ENCODE results near the gene GRIN2D.
"Not testable (repeated sequence)": the region's sequence is repeated elsewhere in the genome, so short reads cannot be mapped to it uniquely, and the experiment has no call there.

The GRIN2D gene

DNA sequence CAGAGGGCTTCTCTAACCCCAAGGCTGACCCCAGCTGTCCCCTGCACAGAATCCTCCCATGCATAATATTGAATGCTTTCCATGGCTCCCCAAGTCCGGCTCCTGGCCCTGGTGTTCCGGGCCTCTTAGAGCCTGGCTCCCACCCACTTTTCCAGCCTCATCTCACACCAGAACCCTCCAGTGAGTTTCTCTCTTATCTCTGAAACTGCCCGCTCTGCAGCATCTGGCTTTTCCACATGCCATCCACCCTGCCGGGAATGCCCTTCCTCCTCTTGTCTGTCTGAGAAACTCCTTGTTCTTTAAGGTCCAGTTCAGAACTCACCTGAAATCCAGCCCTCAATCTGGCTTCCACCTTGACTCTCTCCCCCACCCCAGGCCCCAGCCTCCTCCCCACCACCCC lies 22.5 kb upstream of the GRIN2D start:
- TF ChIP-seq, protein P1, sequence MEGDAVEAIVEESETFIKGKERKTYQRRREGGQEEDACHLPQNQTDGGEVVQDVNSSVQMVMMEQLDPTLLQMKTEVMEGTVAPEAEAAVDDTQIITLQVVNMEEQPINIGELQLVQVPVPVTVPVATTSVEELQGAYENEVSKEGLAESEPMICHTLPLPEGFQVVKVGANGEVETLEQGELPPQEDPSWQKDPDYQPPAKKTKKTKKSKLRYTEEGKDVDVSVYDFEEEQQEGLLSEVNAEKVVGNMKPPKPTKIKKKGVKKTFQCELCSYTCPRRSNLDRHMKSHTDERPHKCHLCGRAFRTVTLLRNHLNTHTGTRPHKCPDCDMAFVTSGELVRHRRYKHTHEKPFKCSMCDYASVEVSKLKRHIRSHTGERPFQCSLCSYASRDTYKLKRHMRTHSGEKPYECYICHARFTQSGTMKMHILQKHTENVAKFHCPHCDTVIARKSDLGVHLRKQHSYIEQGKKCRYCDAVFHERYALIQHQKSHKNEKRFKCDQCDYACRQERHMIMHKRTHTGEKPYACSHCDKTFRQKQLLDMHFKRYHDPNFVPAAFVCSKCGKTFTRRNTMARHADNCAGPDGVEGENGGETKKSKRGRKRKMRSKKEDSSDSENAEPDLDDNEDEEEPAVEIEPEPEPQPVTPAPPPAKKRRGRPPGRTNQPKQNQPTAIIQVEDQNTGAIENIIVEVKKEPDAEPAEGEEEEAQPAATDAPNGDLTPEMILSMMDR (IDR thresholded peaks at IDR 0.05; ENCODE audit: low read length, missing control alignments), result no peak
- no peak overlapping the region for H3K4me3 ChIP-seq (replicated peaks; ENCODE audit: low read depth, low read length)
- DNase-seq (ENCODE audit: low read depth), result no peak

DNA sequence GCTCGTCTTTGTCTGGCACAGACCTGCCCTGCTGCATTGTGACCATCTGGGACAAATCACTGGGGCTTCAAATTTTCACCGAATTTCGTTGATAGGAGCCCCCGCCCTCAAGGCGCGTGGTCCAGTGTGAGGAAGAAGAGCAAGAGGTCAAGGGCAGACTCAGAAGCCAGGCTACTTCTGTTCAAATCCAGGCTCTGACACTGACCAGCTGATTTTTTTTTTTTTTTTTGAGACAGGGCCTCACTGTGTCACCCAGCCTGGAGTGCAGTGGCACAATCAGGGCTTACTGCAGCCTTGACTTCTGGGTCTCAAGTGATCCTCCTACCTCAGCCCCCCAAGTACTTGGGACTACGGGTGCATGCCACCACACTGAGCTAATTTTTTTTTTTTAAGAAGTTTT lies 22.1 kb upstream of the GRIN2D start:
- H3K4me3 ChIP-seq (replicated peaks; ENCODE audit: low read depth, low read length), result no peak overlapping the region
- TF ChIP-seq, protein P1 (IDR thresholded peaks at IDR 0.05; ENCODE audit: low read length, missing control alignments), result no peak

DNA sequence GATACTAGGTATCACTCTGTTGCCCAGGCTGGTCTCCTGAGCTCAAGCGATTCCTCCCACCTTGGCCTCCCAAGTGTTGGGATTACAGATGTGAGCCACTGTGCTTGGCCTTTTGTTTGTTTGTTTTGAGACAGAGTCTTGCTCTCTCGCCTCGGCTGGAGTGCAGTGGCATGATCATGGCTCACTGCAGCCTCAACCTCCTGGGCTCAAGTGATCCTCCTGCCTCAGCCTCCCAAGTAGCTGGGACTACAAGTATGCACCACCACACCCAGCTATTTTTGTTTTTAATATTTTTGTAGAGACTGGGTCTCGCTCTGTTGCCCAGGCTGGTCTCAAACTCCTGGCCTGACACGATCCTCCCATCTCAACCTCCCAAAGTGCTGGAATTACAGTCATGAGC lies 21.7 kb upstream of the GRIN2D start:
- not testable (repeated sequence) for H3K4me3 ChIP-seq (replicated peaks; ENCODE audit: low read depth, low read length); DNase-seq (ENCODE audit: low read depth)

More for the DNA sequence above, 22.1 kb upstream of the GRIN2D start:
- DNase-seq (ENCODE audit: low read depth), result no peak

DNA sequence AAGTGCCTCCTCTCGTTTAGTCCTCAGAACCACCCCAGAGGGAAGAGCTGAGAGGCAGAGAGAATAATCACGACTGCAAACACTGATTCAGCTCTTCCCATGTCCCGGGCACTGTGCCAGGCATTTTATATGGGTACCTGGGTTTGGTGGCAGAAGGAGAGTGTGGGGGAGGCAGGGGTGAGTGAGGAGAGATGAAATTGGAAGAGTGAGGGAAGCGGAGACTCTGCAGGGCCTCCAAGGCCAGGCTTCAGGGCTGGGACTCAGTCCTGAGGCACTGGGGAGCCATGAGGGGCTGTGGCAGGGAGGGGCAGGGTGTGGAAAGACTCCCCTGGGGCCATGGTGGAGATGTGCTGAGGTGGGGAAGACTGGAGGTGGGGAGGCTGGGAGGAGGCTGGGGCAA lies 20.6 kb upstream of the GRIN2D start:
- DNase-seq (ENCODE audit: low read depth), result no peak
- TF ChIP-seq, protein P1 (IDR thresholded peaks at IDR 0.05; ENCODE audit: low read length, missing control alignments), result no peak
- no peak overlapping the region for H3K4me3 ChIP-seq (replicated peaks; ENCODE audit: low read depth, low read length)

DNA sequence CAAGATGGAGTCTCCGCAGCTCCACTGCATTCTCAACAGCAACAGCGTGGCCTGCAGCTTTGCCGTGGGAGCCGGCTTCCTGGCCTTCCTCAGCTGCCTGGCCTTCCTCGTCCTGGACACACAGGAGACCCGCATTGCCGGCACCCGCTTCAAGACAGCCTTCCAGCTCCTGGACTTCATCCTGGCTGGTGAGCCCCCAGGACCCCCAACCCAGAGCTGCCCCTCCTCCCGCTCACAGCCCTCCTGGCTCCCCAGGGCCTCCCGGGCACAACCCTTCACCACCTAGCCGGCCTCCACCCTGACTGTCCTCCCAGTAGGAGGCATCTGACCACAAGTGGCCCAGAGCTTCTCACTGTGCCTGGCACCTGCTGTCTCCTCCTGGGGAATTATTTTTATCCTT lies 19.9 kb upstream of the GRIN2D start:
- TF ChIP-seq, protein P1 (IDR thresholded peaks at IDR 0.05; ENCODE audit: low read length, missing control alignments), result no peak
- no peak overlapping the region for H3K4me3 ChIP-seq (replicated peaks; ENCODE audit: low read depth, low read length)

DNA sequence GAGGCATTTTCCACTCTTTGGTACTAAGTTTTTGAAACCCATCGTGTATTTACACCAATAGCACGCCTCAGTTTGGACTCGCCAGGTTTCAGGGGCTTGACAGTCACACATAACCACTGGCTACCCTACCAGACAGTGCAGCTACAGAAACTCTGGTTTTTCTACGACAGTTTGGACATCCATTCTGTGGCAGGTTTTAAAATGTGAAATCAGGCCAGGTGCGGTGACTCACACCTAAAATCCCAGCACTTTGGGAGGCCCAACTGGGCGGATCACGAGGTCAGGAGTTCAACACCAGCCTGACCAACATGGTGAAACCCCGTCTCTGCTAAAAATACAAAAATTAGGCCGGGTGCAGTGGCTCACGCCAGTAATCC lies 15.3 kb upstream of the GRIN2D start:
- TF ChIP-seq, protein P1 (IDR thresholded peaks at IDR 0.05; ENCODE audit: low read length, missing control alignments), result no peak
- DNase-seq (ENCODE audit: low read depth), result no peak
- H3K4me3 ChIP-seq (replicated peaks; ENCODE audit: low read depth, low read length), result no peak overlapping the region

More for the DNA sequence above, 19.9 kb upstream of the GRIN2D start:
- no peak for DNase-seq (ENCODE audit: low read depth)

DNA sequence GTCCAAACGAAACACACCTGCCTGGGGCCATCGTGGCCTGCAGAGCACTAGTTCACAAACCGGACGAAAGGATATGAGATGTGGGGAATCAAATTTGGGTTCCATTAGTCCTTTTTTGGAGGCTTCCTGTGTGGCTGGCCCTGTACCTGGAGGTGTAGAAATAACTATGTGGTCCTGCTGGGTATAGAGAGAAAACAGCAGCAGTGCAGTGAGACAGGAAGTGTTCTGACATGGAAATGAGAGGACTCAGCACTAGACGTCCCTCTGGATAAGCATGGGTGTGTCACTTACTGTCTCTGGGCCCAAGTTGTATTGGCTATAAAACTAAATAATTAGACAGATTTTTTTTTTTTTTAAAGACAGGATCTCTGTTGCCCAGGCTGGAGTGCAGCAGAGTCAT lies 14.4 kb upstream of the GRIN2D start:
- TF ChIP-seq, protein P1 (IDR thresholded peaks at IDR 0.05; ENCODE audit: low read length, missing control alignments), result no peak
- H3K4me3 ChIP-seq (replicated peaks; ENCODE audit: low read depth, low read length), result no peak overlapping the region
- DNase-seq (ENCODE audit: low read depth), result no peak

Measured in fibroblast of pulmonary artery (primary cell).